ENCODE data around the gene NUDT4.

GRCh38 chr12:93375906-93376305, 1.8 kb upstream of the NUDT4 start:
- no peak for TF ChIP-seq POLR2A (IDR thresholded peaks at IDR 0.05)
- TF ChIP-seq CTCF (IDR thresholded peaks at IDR 0.05): no peak

Measured in testis (tissue), 2 donors.